RWPE2 (cell line): ENCODE results near the gene C6orf132.

Experiments used
- ATAC-seq: fragments of 200-7000 bp; cut with Tn5 transposase; 3 replicates; pipeline ENCODE4 v1.9.1; 2021; ENCODE audit warnings: low read depth
- DNase-seq: peaks from one replicate; pipeline ENCODE4 v3.0.0-alpha.2; 2020; ENCODE audit warnings: low spot score
- H3K27ac ChIP-seq: fragments of 450-650 bp; 2 replicates; pipeline ENCODE4 v1.5.1; 2017; ENCODE audit warnings: mild to moderate bottlenecking; ENCODE audit not compliant: poor library complexity, severe bottlenecking
- H3K27me3 ChIP-seq: fragments of 250-450 bp; sonication (Bioruptor Pico); 2 replicates; pipeline ENCODE4 v1.5.1; 2021; ENCODE audit warnings: mild to moderate bottlenecking, moderate library complexity; ENCODE audit not compliant: insufficient read depth, poor library complexity, severe bottlenecking
- H3K36me3 ChIP-seq: fragments of 250-450 bp; sonication (Bioruptor Pico); 2 replicates; pipeline ENCODE4 v1.5.1; 2020; ENCODE audit warnings: low read depth, mild to moderate bottlenecking, moderate library complexity
- H3K4me1 ChIP-seq: fragments of 250-450 bp; sonication (Bioruptor Pico); 2 replicates; pipeline ENCODE4 v1.5.1; 2021; ENCODE audit warnings: mild to moderate bottlenecking, moderate library complexity; ENCODE audit not compliant: insufficient read depth, poor library complexity, severe bottlenecking
- H3K4me3 ChIP-seq: fragments of 250-450 bp; sonication (Bioruptor Pico); 2 replicates; pipeline ENCODE4 v1.5.1; 2021; ENCODE audit warnings: mild to moderate bottlenecking, moderate library complexity; ENCODE audit not compliant: severe bottlenecking
- H3K9me3 ChIP-seq: fragments of 250-450 bp; sonication (Bioruptor Pico); 2 replicates; pipeline ENCODE4 v1.5.1; 2021; ENCODE audit warnings: mild to moderate bottlenecking, moderate library complexity; ENCODE audit not compliant: severe bottlenecking
- TF ChIP-seq, protein P1 (sequence below): fragments of 450-650 bp; IDR thresholded peaks from one replicate; pipeline ENCODE4 v1.5.1; 2017; ENCODE audit warnings: mild to moderate bottlenecking, moderate library complexity; ENCODE audit not compliant: poor library complexity, severe bottlenecking

Gene C6orf132

DNA sequence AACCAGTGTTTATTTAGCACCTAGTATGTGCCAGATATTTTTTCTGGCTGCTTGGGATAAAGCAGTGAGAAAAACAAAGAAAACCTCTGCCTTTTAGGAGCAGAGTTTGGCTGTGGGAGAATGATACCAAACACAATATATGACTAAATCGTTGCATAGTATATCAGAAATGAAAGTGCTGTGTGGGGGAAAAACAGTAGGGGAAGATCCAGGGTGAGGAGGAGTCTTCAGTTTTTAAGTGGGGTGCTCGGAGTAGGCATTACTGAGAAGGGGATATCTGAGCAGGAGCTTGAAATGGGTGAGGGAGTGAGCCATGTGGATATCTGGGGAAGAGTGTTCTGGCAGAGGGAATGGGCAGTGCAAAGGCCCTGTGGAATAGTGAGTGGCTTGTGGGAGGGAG is 69.1 kb downstream of the C6orf132 start:
- H3K4me1 ChIP-seq: no peaks in the 10 kb centered on the region
- no peak overlapping the region for H3K4me3 ChIP-seq
- TF ChIP-seq, protein P1, sequence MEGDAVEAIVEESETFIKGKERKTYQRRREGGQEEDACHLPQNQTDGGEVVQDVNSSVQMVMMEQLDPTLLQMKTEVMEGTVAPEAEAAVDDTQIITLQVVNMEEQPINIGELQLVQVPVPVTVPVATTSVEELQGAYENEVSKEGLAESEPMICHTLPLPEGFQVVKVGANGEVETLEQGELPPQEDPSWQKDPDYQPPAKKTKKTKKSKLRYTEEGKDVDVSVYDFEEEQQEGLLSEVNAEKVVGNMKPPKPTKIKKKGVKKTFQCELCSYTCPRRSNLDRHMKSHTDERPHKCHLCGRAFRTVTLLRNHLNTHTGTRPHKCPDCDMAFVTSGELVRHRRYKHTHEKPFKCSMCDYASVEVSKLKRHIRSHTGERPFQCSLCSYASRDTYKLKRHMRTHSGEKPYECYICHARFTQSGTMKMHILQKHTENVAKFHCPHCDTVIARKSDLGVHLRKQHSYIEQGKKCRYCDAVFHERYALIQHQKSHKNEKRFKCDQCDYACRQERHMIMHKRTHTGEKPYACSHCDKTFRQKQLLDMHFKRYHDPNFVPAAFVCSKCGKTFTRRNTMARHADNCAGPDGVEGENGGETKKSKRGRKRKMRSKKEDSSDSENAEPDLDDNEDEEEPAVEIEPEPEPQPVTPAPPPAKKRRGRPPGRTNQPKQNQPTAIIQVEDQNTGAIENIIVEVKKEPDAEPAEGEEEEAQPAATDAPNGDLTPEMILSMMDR: no peak
- ATAC-seq: no peak
- no peaks in the 10 kb centered on the region for H3K27me3 ChIP-seq
- no peaks in the 10 kb centered on the region for H3K9me3 ChIP-seq
- H3K27ac ChIP-seq: no peak overlapping the region
- H3K36me3 ChIP-seq: peaks cover 51% of the 10 kb centered on the region
- no peak for DNase-seq

DNA sequence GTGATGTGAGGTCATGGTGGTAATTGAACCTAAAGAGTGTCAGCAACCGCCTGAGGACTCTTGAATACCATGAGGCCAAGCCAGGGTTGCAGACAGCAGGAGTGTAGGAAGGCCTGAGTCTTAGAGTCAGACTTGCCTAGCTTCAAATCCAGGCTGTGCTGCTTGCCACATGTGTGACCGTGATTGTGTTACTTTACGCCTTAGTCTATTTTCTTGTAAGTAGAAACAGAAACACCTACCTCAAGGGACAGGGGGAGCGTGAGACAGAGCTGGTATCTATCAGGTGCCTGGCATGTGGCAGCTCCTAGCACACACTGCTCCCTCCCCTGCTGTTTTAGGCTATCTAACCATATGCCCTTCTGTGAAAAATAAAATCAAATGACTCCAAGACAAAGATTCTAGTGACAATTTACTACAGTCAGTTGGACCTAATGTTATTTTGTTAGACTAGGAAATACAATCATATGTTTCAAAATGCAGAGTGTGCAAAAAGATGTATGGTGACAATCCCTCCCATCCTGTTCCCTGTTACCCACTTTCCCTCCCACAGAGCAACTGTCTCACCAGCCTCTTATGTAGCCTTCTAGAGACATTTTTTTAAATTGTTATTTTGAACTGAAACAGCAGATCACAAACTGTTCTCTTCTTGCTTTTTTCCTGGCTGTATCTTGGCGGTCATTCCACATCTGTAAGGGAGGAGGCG is 70.4 kb downstream of the C6orf132 start:
- DNase-seq: no peak
- H3K9me3 ChIP-seq: no peaks in the 10 kb centered on the region
- ATAC-seq: no peak
- TF ChIP-seq, protein P1: no peak
- peaks cover 51% of the 10 kb centered on the region for H3K36me3 ChIP-seq
- H3K4me1 ChIP-seq: no peaks in the 10 kb centered on the region
- H3K27ac ChIP-seq: no peak overlapping the region
- no peak overlapping the region for H3K4me3 ChIP-seq
- no peaks in the 10 kb centered on the region for H3K27me3 ChIP-seq

GRCh38 chr6:42068872-42069522 is 73.4 kb downstream of the C6orf132 start:
- TF ChIP-seq, protein P1: no peak
- DNase-seq (no peak), ATAC-seq (no peak)
- peaks cover 73% of the 10 kb centered on the region for H3K36me3 ChIP-seq
- H3K4me1 ChIP-seq: no peaks in the 10 kb centered on the region
- H3K27ac ChIP-seq: no peak overlapping the region
- H3K27me3 ChIP-seq: no peaks in the 10 kb centered on the region
- H3K9me3 ChIP-seq: no peaks in the 10 kb centered on the region
- H3K4me3 ChIP-seq: no peak overlapping the region

DNA sequence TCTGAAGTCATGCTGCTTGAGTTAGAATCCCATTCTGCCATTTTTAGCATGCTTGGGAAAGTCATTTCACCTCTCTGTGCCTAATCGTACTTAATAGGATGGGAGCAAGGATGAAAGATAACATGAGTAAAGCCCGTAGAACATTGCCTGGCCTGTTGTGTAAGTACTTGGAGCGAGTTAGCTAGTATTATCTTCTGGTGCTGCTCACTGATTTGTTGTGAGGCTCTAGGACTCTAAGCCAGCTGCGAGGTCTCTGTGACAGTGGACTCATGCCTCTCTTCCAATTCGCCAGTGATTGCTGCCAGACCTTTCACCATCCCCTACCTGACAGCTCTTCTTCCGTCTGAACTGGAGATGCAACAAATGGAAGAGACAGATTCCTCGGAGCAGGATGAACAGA is 74.2 kb downstream of the C6orf132 start:
- Histone ChIP-seq H3K4me3 (no peak overlapping the region), H3K36me3 (peaks cover 82% of the 10 kb centered on the region), H3K9me3 (no peaks in the 10 kb centered on the region), H3K4me1 (no peaks in the 10 kb centered on the region), H3K27me3 (no peaks in the 10 kb centered on the region), H3K27ac (no peak overlapping the region)
- TF ChIP-seq, protein P1: no peak
- no peak for DNase-seq
- no peak for ATAC-seq

GRCh38 chr6:42066156-42066675 is 76.2 kb downstream of the C6orf132 start:
- no peaks in the 10 kb centered on the region for H3K9me3 ChIP-seq
- ATAC-seq (no peak), DNase-seq (no peak)
- H3K27me3 ChIP-seq: no peaks in the 10 kb centered on the region
- no peaks in the 10 kb centered on the region for H3K4me1 ChIP-seq
- H3K4me3 ChIP-seq: no peak overlapping the region
- TF ChIP-seq, protein P1: no peak
- H3K36me3 ChIP-seq: peaks cover 81% of the 10 kb centered on the region
- H3K27ac ChIP-seq: no peak overlapping the region
